HepG2 (cell line): ENCODE measurements around the gene SOCS3. TPM values are rescaled to one million over a fixed set of nuclear protein-coding genes. Genes with fewer than 3 reads are reported as not detected.

Source experiments
- ATAC-seq: fragments of 200-7000 bp; cut with Tn5 transposase; 3 replicates; pipeline ENCODE4 v1.9.1; 2020; ENCODE audit warnings: mild to moderate bottlenecking, moderate library complexity
- BruUV-seq: library from RNA; stranded (reverse); fragments of 400-500 nt; replicated peaks from 2 replicates; lab custom pipeline; 2021; lab: Mats Ljungman, UMichigan
- CTCF ChIA-PET: fragments of 300-600 bp; formaldehyde crosslinking; extraction: SDS; loops from one replicate; lab custom pipeline; 2021; ENCODE audit warnings: low total read pairs, inconsistent platforms, low intra/inter-chr PET ratio; lab: Yijun Ruan, JAX
- POLR2A ChIA-PET: fragments of 350-600 bp; sonication (Branson Sonifier 250); formaldehyde crosslinking; loops from one replicate; lab custom pipeline; 2020; ENCODE audit warnings: antibody characterized with exemption, inconsistent platforms; lab: Yijun Ruan, JAX
- DNase-seq: peaks from one replicate; pipeline ENCODE4 v3.0.0-alpha.2; 2015; ENCODE audit warnings: low spot score
- FAIRE-seq: peaks from 3 replicates; lab custom pipeline; 2011; peaks lifted over from hg19 to GRCh38; lab: Jason Lieb, UNC
- H2AFZ ChIP-seq: one replicate; pipeline ENCODE4 v1.6.1; 2011; ENCODE audit warnings: low read length, inconsistent platforms
- H3K27ac ChIP-seq: fragments of 300-600 bp; 3 replicates; pipeline ENCODE4 v1.8.0; 2011; ENCODE audit warnings: mixed run types, mild to moderate bottlenecking, mixed read lengths, low read length, inconsistent platforms; ENCODE audit not compliant: insufficient read depth; ENCODE audit errors: extremely low read length
- H3K27me3 ChIP-seq, 2 experiments: fragments of 200-600 bp in 1 of 2; 2 replicates in 1 of 2; 3 replicates in 1 of 2; pipeline versions ENCODE4 v1.6.0 to v1.8.0; 2011; ENCODE audit warnings: low read length in 2 of 2, mild to moderate bottlenecking in 2 of 2, moderate library complexity in 2 of 2, inconsistent platforms in 1 of 2; ENCODE audit not compliant: insufficient read depth in 2 of 2, control insufficient read depth in 1 of 2
- H3K36me3 ChIP-seq, 2 experiments: fragments of 200-600 bp in 1 of 2; replicated peaks in 1 of 2; 2 replicates in 1 of 2; 3 replicates in 1 of 2; pipeline versions ENCODE4 v1.5.1 to v1.8.0; 2011; ENCODE audit warnings: low read length in 2 of 2, inconsistent platforms in 1 of 2; ENCODE audit not compliant: insufficient read depth in 2 of 2, control insufficient read depth in 1 of 2
- H3K4me1 ChIP-seq: 2 replicates; pipeline ENCODE4 v1.5.1; 2012; ENCODE audit warnings: low read length, inconsistent platforms; ENCODE audit not compliant: insufficient read depth
- H3K4me2 ChIP-seq: 2 replicates; pipeline ENCODE4 v1.6.0; 2011; ENCODE audit warnings: low read depth, low read length, inconsistent platforms
- H3K4me3 ChIP-seq, 3 experiments: fragments of 200-600 bp in 1 of 3; sonication (generic), shearing (Covaris generic) in 1 of 3; replicated peaks in 1 of 3; 2 replicates each; pipeline ENCODE4 v1.5.1; 2011 to 2016; ENCODE audit warnings: low read length in 3 of 3, inconsistent platforms in 2 of 3, low read depth in 2 of 3, mild to moderate bottlenecking in 2 of 3, control low read depth in 1 of 3, mixed read lengths in 1 of 3; ENCODE audit not compliant: insufficient read depth in 1 of 3
- H3K79me2 ChIP-seq: one replicate; pipeline ENCODE4 v1.6.1; 2011; ENCODE audit warnings: low read length, inconsistent platforms; ENCODE audit not compliant: insufficient read depth
- H3K9ac ChIP-seq: 2 replicates; pipeline ENCODE4 v1.6.0; 2011; ENCODE audit warnings: mild to moderate bottlenecking, low read depth, low read length, inconsistent platforms; ENCODE audit not compliant: insufficient read depth
- H3K9me3 ChIP-seq: 2 replicates; pipeline ENCODE4 v1.5.1; 2012; ENCODE audit warnings: mild to moderate bottlenecking, low read length
- H4K20me1 ChIP-seq: 2 replicates; pipeline ENCODE4 v1.6.0; 2011; ENCODE audit warnings: inconsistent platforms, mild to moderate bottlenecking, low read length, moderate library complexity; ENCODE audit not compliant: insufficient read depth
- CEBPB ChIP-seq: IDR thresholded peaks from 2 replicates; pipeline ENCODE4 v1.6.1; 2011; ENCODE audit warnings: low read depth, low read length, improper control_type of control experiment, borderline replicate concordance
- FOSL2 ChIP-seq: sonication (generic); formaldehyde crosslinking; IDR thresholded peaks from 2 replicates; pipeline ENCODE4 v1.4.0; 2020; ENCODE audit warnings: missing genetic modification reagents
- NFAT5 ChIP-seq: sonication (generic); formaldehyde crosslinking; IDR thresholded peaks from 2 replicates; pipeline ENCODE4 v1.4.0; 2020; ENCODE audit warnings: missing genetic modification reagents
- ZNF24 ChIP-seq: fragments of 450-650 bp; IDR thresholded peaks from 2 replicates; pipeline ENCODE4 v1.6.1; 2017; ENCODE audit warnings: antibody characterized with exemption, mild to moderate bottlenecking
- ZNF775 ChIP-seq: sonication (generic); formaldehyde crosslinking; IDR thresholded peaks from 2 replicates; pipeline ENCODE4 v1.4.0; 2020; ENCODE audit warnings: missing genetic modification reagents, mild to moderate bottlenecking, moderate library complexity, borderline replicate concordance
- WGBS: methylation state at CpG from one replicate; pipeline ENCODE4 v1.1.6; 2017; ENCODE audit warnings: low lambda C conversion rate; 5-methylcytosine and 5-hydroxymethylcytosine counted together
- in situ Hi-C: cut with HindIII; loops from 2 replicates; pipeline ENCODE4 v1.10.0; 2017; ENCODE audit warnings: low pct_unique_long_range_greater_than_20kb; ENCODE audit not compliant: extremely low pct_ligation_motif_present
- intact Hi-C: fragments of 100-400 bp; cut with micrococcal nuclease; formaldehyde crosslinking; loops from one replicate; pipeline ENCODE4 v1.10.0; 2022; ENCODE audit not compliant: unreplicated experiment
- polyA plus RNA-seq, 8 experiments: library from polyadenylated mRNA; depleted of rRNA in 3 of 8; stranded (reverse) in 7 of 8; unstranded in 1 of 8; fragments of >200 nt; fragmentation: Illumina TruSeq in 4 of 8; extraction: Trizol in 4 of 8; gene quantifications; 2 replicates each; pipeline versions ENCODE4 v1.2.1 to v1.2.3, GENCODE V29; 2011 to 2016; ENCODE audit warnings: low read depth in 4 of 8, missing spikeins in 1 of 8, mixed read lengths in 1 of 8; ENCODE audit not compliant: insufficient read depth in 1 of 8
- total RNA-seq, 5 experiments: library from RNA; depleted of rRNA; stranded (reverse); fragments of >200 nt; fragmentation: Illumina TruSeq; extraction: Trizol; gene quantifications; 2 replicates each; pipeline ENCODE4 v1.2.3, GENCODE V29; 2016; ENCODE audit warnings: low read depth in 1 of 5

The SOCS3 gene
- total and polyA plus RNA-seq, 2 of the 13 experiments (the other 11 are each of a cell fraction or from before 2014, with no cell fraction given) = 0.77 to 2.4 TPM

- no peak overlapping the region for H3K27ac ChIP-seq
- H3K4me2 ChIP-seq = no peak overlapping the region
- intact Hi-C loops (no loop called here), in situ Hi-C loops (no loop called here)
- no peak for DNase-seq
- no peak overlapping the region for H2AFZ ChIP-seq
- BruUV-seq = no TSS peak
- WGBS = 9% methylated on average over 9 of the region's 11 CpGs
- no peak overlapping the region for H3K9ac ChIP-seq
- TF ChIP-seq ZNF775 (CRISPR knock-in tag) (no peak), ZNF24 (no peak)
- TF ChIP-seq, all 625 proteins: peak for 0
- ATAC-seq (no peak), FAIRE-seq (no peak)
- ChIA-PET POLR2A (no interaction called here), CTCF (no interaction called here)
- Histone ChIP-seq H3K4me1 (peaks cover 17% of the 10 kb centered on the region), H3K9me3 (no peaks in the 10 kb centered on the region), H3K27me3 (peaks cover 20 to 78% of the 10 kb centered on the region in 2 experiments), H3K4me3 (no peak overlapping the region), H3K36me3 (no peaks in the 10 kb centered on the region), H3K79me2 (no peaks in the 10 kb centered on the region), H4K20me1 (no peaks in the 10 kb centered on the region)
These were observed 21.2 kb downstream of the SOCS3 start for GRCh38 chr17:78338486-78339259.

- no peak overlapping the region for H3K9ac ChIP-seq
- ChIA-PET POLR2A (no interaction called here), CTCF (no interaction called here)
- no peaks in the 10 kb centered on the region for H3K9me3 ChIP-seq
- H4K20me1 ChIP-seq = no peaks in the 10 kb centered on the region
- in situ Hi-C loops (no loop called here), intact Hi-C loops (no loop called here)
- no peak overlapping the region for H3K4me3 ChIP-seq
- peaks cover 13 to 77% of the 10 kb centered on the region in 2 experiments for H3K27me3 ChIP-seq
- DNase-seq (no peak), FAIRE-seq (no peak), ATAC-seq (no peak)
- H2AFZ ChIP-seq = no peak overlapping the region
- no TSS peak for BruUV-seq
- 28% methylated on average over 13 of the region's 19 CpGs for WGBS
- no peak overlapping the region for H3K27ac ChIP-seq
- peaks cover 10% of the 10 kb centered on the region for H3K4me1 ChIP-seq
- no peak overlapping the region for H3K4me2 ChIP-seq
- no peaks in the 10 kb centered on the region for H3K79me2 ChIP-seq
- no peaks in the 10 kb centered on the region for H3K36me3 ChIP-seq
- peak; percentile 69 for TF ChIP-seq FOSL2 (CRISPR knock-in tag)
- peak; percentile 56; the same call in 1 of the 2 replicates for TF ChIP-seq CEBPB
- TF ChIP-seq NFAT5 (CRISPR knock-in tag) = no peak
These were observed 22.4 kb downstream of the SOCS3 start for GRCh38 chr17:78337244-78338109.
